ENCODE data around the gene PDZRN3. TPM values are rescaled to one million over a fixed set of nuclear protein-coding genes. Genes with fewer than 3 reads are reported as not detected.

The PDZRN3 gene
- total and polyA plus RNA-seq, 2 experiments from 2014 or later = 7.5 to 14.0 TPM

DNA sequence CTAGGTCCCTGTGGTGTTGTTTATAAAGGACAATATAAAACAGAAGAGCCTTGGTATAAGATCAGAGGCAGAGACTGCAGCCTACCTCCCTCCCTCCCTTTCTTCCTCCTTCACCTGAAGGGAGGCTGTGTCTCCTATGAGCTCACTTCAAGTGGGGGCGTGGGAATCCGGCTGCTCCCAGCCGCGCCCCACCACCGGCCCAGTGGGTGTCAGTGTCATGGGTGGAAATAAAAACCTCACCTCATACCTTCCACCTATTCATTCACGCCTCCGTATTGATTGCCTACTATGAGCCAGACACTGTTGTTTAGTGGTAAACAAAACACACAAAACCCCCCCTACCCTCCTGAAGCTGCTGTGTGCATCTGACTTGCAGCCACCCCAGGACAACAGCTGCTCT lies 181.9 kb downstream of the PDZRN3 start:
- 0 out of 3 replicates have a peak, but pooled peaks cover 2% of the 10 kb centered on the region for H3K36me3 Mint-ChIP-seq (ENCODE audit: low read depth)
- H3K4me2 ChIP-seq = no peak overlapping the region
- ATAC-seq (no peak), DNase-seq (ENCODE audit: low spot score) (no peak)
- H3K27me3 ChIP-seq (ENCODE audit: insufficient read depth) = no peaks in the 10 kb centered on the region
- no peak overlapping the region for H3K27ac Mint-ChIP-seq
- no peaks in the 10 kb centered on the region for H3K36me3 ChIP-seq (ENCODE audit: insufficient read depth)
- no peak overlapping the region for H3K4me3 ChIP-seq
- no peak overlapping the region for H2AFZ ChIP-seq
- no peaks in the 10 kb centered on the region for H3K4me1 Mint-ChIP-seq
- no peaks in the 10 kb centered on the region for H3K4me1 ChIP-seq (ENCODE audit: insufficient read depth)
- peaks cover 6% of the 10 kb centered on the region; the same call in 1 of the 2 replicates for H3K9me2 ChIP-seq (ENCODE audit: insufficient read depth)
- H3K9me3 Mint-ChIP-seq = no peaks in the 10 kb centered on the region
- H3K79me2 ChIP-seq (replicated peaks; ENCODE audit: insufficient read depth) = no peaks in the 10 kb centered on the region
- no peaks in the 10 kb centered on the region for H3F3A ChIP-seq (replicated peaks; ENCODE audit: low read depth)
- H3K27me3 Mint-ChIP-seq (ENCODE audit: insufficient read depth, low read depth, poor library complexity) = no peaks in the 10 kb centered on the region
- H3K4me3 Mint-ChIP-seq = no peak overlapping the region
- 0 out of 2 replicates have a peak, but pooled peaks cover 2% of the 10 kb centered on the region for H4K20me1 ChIP-seq (replicated peaks; ENCODE audit: insufficient read depth)
- no peak overlapping the region for H3K27ac ChIP-seq (ENCODE audit: low read depth)
- TF ChIP-seq CTCF (conservative IDR thresholded peaks at IDR 0.05; ENCODE audit: low read depth in 2 of 2) = no peak
- TF ChIP-seq, protein P1, sequence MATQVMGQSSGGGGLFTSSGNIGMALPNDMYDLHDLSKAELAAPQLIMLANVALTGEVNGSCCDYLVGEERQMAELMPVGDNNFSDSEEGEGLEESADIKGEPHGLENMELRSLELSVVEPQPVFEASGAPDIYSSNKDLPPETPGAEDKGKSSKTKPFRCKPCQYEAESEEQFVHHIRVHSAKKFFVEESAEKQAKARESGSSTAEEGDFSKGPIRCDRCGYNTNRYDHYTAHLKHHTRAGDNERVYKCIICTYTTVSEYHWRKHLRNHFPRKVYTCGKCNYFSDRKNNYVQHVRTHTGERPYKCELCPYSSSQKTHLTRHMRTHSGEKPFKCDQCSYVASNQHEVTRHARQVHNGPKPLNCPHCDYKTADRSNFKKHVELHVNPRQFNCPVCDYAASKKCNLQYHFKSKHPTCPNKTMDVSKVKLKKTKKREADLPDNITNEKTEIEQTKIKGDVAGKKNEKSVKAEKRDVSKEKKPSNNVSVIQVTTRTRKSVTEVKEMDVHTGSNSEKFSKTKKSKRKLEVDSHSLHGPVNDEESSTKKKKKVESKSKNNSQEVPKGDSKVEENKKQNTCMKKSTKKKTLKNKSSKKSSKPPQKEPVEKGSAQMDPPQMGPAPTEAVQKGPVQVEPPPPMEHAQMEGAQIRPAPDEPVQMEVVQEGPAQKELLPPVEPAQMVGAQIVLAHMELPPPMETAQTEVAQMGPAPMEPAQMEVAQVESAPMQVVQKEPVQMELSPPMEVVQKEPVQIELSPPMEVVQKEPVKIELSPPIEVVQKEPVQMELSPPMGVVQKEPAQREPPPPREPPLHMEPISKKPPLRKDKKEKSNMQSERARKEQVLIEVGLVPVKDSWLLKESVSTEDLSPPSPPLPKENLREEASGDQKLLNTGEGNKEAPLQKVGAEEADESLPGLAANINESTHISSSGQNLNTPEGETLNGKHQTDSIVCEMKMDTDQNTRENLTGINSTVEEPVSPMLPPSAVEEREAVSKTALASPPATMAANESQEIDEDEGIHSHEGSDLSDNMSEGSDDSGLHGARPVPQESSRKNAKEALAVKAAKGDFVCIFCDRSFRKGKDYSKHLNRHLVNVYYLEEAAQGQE (IDR thresholded peaks at IDR 0.05; ENCODE audit: unreplicated experiment) = no peak
- TF ChIP-seq, protein P2, sequence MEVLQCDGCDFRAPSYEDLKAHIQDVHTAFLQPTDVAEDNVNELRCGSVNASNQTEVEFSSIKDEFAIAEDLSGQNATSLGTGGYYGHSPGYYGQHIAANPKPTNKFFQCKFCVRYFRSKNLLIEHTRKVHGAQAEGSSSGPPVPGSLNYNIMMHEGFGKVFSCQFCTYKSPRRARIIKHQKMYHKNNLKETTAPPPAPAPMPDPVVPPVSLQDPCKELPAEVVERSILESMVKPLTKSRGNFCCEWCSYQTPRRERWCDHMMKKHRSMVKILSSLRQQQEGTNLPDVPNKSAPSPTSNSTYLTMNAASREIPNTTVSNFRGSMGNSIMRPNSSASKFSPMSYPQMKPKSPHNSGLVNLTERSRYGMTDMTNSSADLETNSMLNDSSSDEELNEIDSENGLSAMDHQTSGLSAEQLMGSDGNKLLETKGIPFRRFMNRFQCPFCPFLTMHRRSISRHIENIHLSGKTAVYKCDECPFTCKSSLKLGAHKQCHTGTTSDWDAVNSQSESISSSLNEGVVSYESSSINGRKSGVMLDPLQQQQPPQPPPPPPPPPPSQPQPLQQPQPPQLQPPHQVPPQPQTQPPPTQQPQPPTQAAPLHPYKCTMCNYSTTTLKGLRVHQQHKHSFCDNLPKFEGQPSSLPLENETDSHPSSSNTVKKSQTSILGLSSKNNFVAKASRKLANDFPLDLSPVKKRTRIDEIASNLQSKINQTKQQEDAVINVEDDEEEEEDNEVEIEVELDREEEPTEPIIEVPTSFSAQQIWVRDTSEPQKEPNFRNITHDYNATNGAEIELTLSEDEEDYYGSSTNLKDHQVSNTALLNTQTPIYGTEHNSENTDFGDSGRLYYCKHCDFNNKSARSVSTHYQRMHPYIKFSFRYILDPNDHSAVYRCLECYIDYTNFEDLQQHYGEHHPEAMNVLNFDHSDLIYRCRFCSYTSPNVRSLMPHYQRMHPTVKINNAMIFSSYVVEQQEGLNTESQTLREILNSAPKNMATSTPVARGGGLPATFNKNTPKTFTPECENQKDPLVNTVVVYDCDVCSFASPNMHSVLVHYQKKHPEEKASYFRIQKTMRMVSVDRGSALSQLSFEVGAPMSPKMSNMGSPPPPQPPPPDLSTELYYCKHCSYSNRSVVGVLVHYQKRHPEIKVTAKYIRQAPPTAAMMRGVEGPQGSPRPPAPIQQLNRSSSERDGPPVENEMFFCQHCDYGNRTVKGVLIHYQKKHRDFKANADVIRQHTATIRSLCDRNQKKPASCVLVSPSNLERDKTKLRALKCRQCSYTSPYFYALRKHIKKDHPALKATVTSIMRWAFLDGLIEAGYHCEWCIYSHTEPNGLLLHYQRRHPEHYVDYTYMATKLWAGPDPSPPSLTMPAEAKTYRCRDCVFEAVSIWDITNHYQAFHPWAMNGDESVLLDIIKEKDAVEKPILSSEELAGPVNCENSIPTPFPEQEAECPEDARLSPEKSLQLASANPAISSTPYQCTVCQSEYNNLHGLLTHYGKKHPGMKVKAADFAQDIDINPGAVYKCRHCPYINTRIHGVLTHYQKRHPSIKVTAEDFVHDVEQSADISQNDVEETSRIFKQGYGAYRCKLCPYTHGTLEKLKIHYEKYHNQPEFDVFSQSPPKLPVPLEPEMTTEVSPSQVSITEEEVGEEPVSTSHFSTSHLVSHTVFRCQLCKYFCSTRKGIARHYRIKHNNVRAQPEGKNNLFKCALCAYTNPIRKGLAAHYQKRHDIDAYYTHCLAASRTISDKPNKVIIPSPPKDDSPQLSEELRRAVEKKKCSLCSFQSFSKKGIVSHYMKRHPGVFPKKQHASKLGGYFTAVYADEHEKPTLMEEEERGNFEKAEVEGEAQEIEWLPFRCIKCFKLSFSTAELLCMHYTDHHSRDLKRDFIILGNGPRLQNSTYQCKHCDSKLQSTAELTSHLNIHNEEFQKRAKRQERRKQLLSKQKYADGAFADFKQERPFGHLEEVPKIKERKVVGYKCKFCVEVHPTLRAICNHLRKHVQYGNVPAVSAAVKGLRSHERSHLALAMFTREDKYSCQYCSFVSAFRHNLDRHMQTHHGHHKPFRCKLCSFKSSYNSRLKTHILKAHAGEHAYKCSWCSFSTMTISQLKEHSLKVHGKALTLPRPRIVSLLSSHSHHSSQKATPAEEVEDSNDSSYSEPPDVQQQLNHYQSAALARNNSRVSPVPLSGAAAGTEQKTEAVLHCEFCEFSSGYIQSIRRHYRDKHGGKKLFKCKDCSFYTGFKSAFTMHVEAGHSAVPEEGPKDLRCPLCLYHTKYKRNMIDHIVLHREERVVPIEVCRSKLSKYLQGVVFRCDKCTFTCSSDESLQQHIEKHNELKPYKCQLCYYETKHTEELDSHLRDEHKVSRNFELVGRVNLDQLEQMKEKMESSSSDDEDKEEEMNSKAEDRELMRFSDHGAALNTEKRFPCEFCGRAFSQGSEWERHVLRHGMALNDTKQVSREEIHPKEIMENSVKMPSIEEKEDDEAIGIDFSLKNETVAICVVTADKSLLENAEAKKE (CRISPR knock-in tag; IDR thresholded peaks at IDR 0.05) = no peak
- TF ChIP-seq, protein P3, sequence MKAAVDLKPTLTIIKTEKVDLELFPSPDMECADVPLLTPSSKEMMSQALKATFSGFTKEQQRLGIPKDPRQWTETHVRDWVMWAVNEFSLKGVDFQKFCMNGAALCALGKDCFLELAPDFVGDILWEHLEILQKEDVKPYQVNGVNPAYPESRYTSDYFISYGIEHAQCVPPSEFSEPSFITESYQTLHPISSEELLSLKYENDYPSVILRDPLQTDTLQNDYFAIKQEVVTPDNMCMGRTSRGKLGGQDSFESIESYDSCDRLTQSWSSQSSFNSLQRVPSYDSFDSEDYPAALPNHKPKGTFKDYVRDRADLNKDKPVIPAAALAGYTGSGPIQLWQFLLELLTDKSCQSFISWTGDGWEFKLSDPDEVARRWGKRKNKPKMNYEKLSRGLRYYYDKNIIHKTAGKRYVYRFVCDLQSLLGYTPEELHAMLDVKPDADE (IDR thresholded peaks at IDR 0.05) = no peak
- TF ChIP-seq EZH2 (IDR thresholded peaks at IDR 0.05; ENCODE audit: low read depth, unreplicated experiment) = no peak
- TF ChIP-seq NANOG (IDR thresholded peaks at IDR 0.05; ENCODE audit: borderline replicate concordance) = no peak
- TF ChIP-seq POLR2AphosphoS5 (IDR thresholded peaks at IDR 0.05; ENCODE audit: low read depth) = no peak
- no peak for TF ChIP-seq ZNF331 (CRISPR knock-in tag; IDR thresholded peaks at IDR 0.05; ENCODE audit: low read depth)
- TF ChIP-seq STAT1 (IDR thresholded peaks at IDR 0.05; ENCODE audit: unreplicated experiment) = no peak
- no peak for TF ChIP-seq JUNB (IDR thresholded peaks at IDR 0.05; ENCODE audit: unreplicated experiment)
- TF ChIP-seq CREB1 (CRISPR knock-in tag; IDR thresholded peaks at IDR 0.05; ENCODE audit: low read depth) = no peak
